ENCODE data around the gene DYNLT4.
"Not testable (repeated sequence)": the region's sequence is repeated elsewhere in the genome, so short reads cannot be mapped to it uniquely, and the experiment has no call there.

Gene DYNLT4

DNA sequence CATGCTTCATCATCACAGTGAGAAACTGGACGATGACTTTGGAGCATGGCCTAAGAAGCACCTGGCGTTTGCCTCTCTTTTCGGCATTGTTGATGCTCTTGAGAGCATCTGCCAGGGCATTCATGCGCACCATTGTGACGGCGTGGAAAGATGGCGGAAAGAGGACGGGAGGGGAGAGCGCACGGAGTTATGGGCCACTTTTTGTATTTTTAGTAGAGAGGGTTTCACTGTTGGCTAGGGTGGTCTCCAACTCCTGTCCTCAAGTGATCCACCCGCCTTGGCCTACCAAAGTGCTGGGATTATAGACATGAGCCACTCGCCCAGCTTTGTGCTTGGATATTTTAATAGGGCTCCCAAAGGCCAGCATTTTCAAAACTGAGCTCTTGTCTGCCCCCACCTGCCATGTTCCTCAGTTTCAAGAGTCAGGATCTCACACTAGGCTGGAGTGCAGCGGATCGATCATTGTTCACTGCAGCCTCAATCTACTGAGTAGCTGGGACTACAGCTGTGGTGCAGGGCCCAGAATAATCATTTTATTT, 26.5 kb downstream of the DYNLT4 start:
- H3K27me3 Mint-ChIP-seq, result no peaks in the 10 kb centered on the region
- H3K4me1 Mint-ChIP-seq (ENCODE audit: low read depth), result peaks cover 57% of the 10 kb centered on the region
- peak overlapping the region; percentile 5 for H3K4me3 Mint-ChIP-seq
- no peaks in the 10 kb centered on the region for H3K9me3 Mint-ChIP-seq
- H3K36me3 Mint-ChIP-seq (ENCODE audit: low read depth), result peaks cover 76% of the 10 kb centered on the region
- DNase-seq, result peak; percentile 46
- H3K27ac Mint-ChIP-seq, result peak overlapping the region; percentile 94

DNA sequence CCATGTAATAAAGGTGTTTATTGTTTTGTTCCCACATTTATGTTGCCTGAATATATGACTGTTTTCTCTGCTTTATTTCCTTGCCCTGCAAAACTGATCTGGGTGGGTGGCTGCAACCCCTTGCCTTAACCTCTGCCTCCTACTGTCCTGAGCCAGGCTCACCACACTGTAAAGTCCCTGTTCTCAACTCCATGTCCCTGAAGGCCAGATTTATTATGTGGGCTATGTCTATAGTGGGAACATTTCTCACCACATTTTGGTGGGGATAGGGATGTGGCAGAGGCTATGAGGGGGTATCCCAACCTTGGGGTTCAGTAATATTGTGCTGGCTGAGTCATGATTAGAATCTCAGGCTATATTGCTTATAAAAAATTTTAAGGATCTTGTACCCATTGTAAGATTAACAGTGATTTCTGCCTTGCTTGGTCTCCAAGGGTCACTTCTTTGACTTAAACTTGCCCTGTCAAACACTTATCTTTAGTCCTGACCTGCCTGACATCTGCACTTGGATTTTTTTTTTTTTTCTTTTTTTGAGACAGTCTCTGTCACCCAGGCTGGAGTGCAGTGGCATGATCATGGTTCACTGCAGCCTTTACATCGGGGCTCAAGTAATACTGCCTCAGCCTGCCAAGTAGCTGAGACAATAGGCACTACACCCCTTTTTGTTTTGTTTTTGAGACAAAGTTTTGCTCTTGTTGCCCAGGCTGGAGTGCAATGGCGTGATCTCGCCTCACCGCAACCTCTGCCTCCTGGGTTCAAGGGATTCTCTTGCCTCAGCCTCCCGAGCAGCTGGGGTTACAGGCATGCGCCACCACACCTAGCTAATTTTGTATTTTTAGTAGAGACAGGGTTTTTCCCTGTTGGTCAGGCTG, 28.2 kb downstream of the DYNLT4 start:
- H3K27ac Mint-ChIP-seq, result peak overlapping the region; percentile 94
- H3K4me1 Mint-ChIP-seq (ENCODE audit: low read depth), result peaks cover 51% of the 10 kb centered on the region
- peak overlapping the region; percentile 90 for H3K4me3 Mint-ChIP-seq
- peaks cover 85% of the 10 kb centered on the region for H3K36me3 Mint-ChIP-seq (ENCODE audit: low read depth)
- H3K27me3 Mint-ChIP-seq, result no peaks in the 10 kb centered on the region
- no peak for DNase-seq
- H3K9me3 Mint-ChIP-seq, result no peaks in the 10 kb centered on the region

DNA sequence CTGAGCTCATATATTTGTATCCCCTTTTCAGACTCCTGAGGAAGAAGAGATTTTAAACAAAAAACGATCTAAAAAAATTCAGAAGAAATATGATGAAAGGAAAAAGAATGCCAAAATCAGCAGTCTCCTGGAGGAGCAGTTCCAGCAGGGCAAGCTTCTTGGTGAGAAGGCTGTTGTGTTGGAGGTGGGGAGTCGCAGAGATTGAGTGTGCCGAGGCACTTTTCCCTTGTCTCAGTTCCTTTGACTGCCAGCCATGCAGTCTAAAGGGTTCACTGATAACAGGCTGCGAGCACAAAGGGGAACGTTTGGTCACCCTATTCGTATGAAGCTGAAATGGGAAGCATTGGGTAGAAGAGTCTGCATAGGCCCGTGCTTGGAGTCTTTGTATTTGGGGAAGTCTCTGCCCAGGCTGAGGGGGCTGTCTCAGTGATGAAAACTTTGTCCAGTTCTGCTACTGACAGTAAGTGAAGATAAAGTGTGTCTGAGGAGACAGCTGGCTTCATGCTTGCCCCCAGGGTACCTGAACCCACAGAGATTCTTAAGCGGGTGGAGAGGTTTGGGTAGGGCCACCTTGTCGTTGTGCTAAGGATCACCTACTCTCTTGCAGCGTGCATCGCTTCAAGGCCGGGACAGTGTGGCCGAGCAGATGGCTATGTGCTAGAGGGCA, 29.0 kb downstream of the DYNLT4 start:
- Mint-ChIP-seq H3K4me3 (peak overlapping the region; percentile 90), H3K9me3 (no peaks in the 10 kb centered on the region), H3K4me1 (ENCODE audit: low read depth) (peaks cover 45% of the 10 kb centered on the region), H3K27me3 (no peaks in the 10 kb centered on the region), H3K36me3 (ENCODE audit: low read depth) (peaks cover 79% of the 10 kb centered on the region), H3K27ac (peak overlapping the region; percentile 94)
- DNase-seq, result peak; percentile 40

DNA sequence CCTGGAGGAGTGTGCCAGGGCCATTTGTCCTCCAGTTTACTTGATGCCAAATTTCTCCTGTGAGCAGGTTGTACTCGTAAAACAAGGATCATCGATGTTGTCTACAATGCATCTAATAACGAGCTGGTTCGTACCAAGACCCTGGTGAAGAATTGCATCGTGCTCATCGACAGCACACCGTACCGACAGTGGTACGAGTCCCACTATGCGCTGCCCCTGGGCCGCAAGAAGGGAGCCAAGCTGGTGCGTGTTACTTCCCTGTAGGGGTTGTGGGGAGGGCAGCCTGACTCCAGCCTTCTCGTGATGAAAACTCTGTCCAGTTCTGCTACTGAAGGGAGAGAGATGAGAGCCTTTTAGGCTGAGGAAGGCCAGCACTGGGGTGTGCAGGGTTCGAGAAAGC, 29.6 kb downstream of the DYNLT4 start:
- Mint-ChIP-seq H3K4me1 (ENCODE audit: low read depth) (peaks cover 42% of the 10 kb centered on the region), H3K27me3 (no peaks in the 10 kb centered on the region), H3K4me3 (peak overlapping the region; percentile 90), H3K9me3 (no peaks in the 10 kb centered on the region), H3K36me3 (ENCODE audit: low read depth) (peaks cover 76% of the 10 kb centered on the region), H3K27ac (peak overlapping the region; percentile 94)
- peak; percentile 32 for DNase-seq

DNA sequence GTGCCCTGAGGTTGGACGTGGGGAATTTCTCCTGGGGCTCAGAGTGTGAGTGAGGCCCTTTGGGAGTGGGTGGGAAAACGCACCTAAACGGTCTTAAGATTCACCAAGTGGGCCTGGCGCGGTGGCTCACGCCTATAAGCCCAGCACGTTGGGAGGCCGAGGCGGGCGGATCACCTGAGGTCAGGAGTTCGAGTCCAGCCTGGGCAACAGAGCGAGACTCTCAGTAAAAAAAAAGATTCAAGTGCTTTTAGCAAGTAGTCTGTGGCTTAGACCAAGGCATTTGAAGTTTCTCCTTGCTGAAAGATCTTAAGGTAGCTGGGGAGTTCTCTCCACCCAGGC, 30.5 kb downstream of the DYNLT4 start:
- DNase-seq, result no peak
- peak overlapping the region; percentile 90 for H3K4me3 Mint-ChIP-seq
- no peaks in the 10 kb centered on the region for H3K27me3 Mint-ChIP-seq
- H3K27ac Mint-ChIP-seq, result peak overlapping the region; percentile 94
- peaks cover 69% of the 10 kb centered on the region for H3K36me3 Mint-ChIP-seq (ENCODE audit: low read depth)
- H3K4me1 Mint-ChIP-seq (ENCODE audit: low read depth), result peaks cover 41% of the 10 kb centered on the region
- H3K9me3 Mint-ChIP-seq, result no peaks in the 10 kb centered on the region

DNA sequence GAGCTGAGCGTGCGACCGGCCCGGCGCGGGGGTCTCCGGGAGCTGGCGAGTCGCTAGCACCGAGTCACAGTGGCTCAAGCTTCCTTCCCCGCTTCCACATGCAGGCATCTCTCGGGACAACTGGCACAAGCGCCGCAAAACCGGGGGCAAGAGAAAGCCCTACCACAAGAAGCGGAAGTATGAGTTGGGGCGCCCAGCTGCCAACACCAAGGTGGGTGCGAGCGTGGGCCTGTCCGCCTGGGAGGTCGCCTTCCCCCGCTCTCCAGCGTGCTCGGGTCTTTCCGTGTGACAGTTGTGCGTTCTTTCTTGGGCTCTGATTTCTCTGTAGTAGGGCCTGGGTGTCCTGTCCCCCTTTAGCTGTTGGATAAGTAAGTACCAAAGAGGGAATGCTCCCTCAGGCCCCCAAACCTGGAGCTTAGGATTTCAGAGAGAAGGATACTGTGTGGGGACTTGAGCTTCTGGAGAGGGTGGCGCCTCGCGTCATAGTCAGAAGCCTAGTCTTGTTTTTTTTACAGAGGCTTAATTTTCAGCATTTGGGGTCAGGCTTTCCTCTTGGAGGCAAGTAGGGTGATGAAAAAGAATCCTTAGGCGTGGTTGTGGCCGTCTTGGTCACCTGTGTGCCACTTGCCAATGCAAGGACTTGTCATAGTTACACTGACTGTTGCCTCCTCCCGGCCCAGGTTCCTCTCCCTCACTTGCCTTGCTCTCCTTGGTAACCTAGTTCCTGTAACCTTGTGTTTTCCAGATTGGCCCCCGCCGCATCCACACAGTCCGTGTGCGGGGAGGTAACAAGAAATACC, 31.0 kb downstream of the DYNLT4 start:
- Mint-ChIP-seq H3K36me3 (ENCODE audit: low read depth) (peaks cover 64% of the 10 kb centered on the region), H3K27me3 (no peaks in the 10 kb centered on the region), H3K4me3 (peak overlapping the region; percentile 90)

DNA sequence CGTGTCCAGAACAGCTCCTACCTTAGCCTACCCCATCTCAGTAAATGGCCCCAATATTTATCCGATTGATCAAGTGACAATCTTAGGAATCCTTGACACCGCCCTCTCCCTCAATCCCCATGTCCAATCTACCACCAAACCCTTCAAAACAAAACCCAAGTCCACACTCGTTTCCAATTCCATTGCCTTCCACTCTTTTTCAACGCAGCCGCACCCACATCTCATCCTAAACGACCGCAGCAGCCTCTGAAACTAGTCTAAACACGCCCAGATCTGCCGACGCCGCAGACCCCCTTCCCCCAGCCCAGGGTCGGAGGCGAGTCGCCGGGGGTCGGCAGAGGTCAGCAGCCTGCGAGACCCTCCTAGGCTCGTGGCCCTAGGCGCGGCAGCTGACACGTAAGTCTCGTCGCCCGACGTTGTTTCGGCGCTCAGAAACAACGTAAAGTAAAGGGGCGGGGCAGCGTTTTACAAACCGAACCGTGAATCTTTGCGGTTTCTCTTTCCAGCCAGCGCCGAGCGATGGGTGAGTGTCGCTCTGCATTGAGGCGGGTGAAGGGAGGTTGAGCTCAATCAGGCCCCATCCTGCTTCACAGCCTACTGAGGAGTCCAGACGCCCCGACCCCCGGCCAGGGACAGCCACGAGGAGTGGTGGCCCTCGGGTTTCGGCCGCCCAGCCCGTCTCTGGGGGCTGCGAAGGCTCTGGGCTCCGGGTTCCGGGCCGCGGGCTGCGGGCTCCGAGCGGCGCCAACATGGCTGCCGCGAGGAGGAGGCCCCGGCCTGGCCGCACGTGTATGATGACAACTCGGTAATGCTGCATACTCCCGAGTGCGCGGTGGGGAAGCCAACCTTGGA, 31.8 kb downstream of the DYNLT4 start, which contains the start of gene RPS8:
Gene RPS8, plus strand, starts transcription at position 463 of the 852 bp plus-strand sequence. Its CDS starts 57 bp downstream, at position 520.
- peak within 1 kb of the TSS; percentile 94 for H3K27ac Mint-ChIP-seq
- H3K36me3 Mint-ChIP-seq (ENCODE audit: low read depth), result peaks cover 55% of the 10 kb centered on the region
- no peaks in the 10 kb centered on the region for H3K27me3 Mint-ChIP-seq
- DNase-seq, result peak; percentile 93
- no peaks in the 10 kb centered on the region for H3K9me3 Mint-ChIP-seq
- peaks cover 34% of the 10 kb centered on the region for H3K4me1 Mint-ChIP-seq (ENCODE audit: low read depth)
- H3K4me3 Mint-ChIP-seq, result peak within 1 kb of the TSS; percentile 90

More for the DNA sequence above, 31.0 kb downstream of the DYNLT4 start:
- peaks cover 37% of the 10 kb centered on the region for H3K4me1 Mint-ChIP-seq (ENCODE audit: low read depth)
- no peaks in the 10 kb centered on the region for H3K9me3 Mint-ChIP-seq
- DNase-seq, result peak; percentile 63
- peak overlapping the region; percentile 94 for H3K27ac Mint-ChIP-seq

DNA sequence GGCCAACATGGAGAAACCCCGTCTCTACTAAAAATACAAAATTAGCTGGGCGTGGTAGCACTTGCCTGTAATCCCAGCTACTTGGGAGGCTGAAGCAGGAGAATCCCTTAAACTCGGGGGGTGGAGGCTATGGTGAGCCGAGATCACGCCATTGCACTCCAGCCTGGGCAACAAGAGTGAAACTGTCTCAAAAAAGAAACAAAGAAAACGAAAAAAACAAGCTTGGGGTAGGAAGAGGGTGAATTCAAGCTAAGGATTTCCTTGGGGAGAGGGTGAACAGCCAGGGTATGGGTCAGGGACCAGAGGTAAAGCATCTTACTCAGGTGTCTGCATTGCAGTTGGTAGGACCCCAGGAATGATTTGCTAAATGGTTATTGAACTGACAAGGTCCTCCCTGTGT, 40.7 kb downstream of the DYNLT4 start:
- H3K9me3 Mint-ChIP-seq; H3K4me1 Mint-ChIP-seq (ENCODE audit: low read depth); H3K27ac Mint-ChIP-seq; DNase-seq; H3K27me3 Mint-ChIP-seq; H3K4me3 Mint-ChIP-seq: not testable (repeated sequence)
- peaks cover 68% of the 10 kb centered on the region for H3K36me3 Mint-ChIP-seq (ENCODE audit: low read depth)

DNA sequence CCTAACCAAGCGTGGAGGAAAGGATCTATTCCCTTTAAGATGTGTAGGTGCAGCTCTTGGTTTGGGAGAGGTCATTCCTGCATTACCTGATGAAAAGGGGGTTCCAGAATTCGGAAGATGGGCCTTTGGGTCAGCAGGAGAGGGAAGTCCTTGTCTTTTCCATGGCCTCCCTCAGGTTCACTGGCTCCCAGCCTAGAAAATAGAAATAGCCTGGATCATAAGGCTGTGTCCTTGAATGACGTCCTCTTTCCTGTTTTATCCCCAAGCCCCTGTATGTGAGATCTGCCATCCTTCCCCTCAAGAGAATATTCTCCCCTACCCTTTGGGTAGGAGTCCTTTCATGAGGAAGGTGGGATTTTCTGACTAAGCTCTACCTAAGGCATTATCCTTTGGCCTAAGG, 46.3 kb downstream of the DYNLT4 start:
- DNase-seq, result no peak
- H3K27me3 Mint-ChIP-seq, result no peaks in the 10 kb centered on the region
- no peak overlapping the region for H3K4me3 Mint-ChIP-seq
- peaks cover 3% of the 10 kb centered on the region for H3K4me1 Mint-ChIP-seq (ENCODE audit: low read depth)
- no peak overlapping the region for H3K27ac Mint-ChIP-seq
- H3K9me3 Mint-ChIP-seq, result no peaks in the 10 kb centered on the region
- H3K36me3 Mint-ChIP-seq (ENCODE audit: low read depth), result peaks cover 86% of the 10 kb centered on the region

DNA sequence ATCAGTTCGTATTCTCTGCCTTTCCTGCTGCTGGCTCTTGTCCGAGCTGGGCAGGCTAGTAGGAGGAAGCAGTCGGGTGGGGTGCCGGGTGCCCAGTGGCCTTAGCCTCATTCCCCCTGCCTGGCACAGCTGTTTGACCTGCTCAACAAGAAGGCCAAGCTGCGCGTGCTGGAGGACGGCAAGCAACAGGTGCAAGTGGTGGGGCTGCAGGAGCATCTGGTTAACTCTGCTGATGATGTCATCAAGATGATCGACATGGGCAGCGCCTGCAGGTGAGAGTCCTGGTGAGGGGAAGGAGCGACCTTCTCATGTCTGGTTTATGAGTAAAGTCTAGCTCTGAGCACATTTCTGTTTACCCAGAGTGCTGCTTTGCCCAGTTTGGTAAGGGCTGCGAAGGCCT, 48.1 kb downstream of the DYNLT4 start:
- no peak for DNase-seq
- H3K4me3 Mint-ChIP-seq, result no peak overlapping the region
- peaks cover 3% of the 10 kb centered on the region for H3K4me1 Mint-ChIP-seq (ENCODE audit: low read depth)
- no peaks in the 10 kb centered on the region for H3K9me3 Mint-ChIP-seq
- H3K27ac Mint-ChIP-seq, result no peak overlapping the region
- no peaks in the 10 kb centered on the region for H3K27me3 Mint-ChIP-seq
- peaks cover 91% of the 10 kb centered on the region for H3K36me3 Mint-ChIP-seq (ENCODE audit: low read depth)

DNA sequence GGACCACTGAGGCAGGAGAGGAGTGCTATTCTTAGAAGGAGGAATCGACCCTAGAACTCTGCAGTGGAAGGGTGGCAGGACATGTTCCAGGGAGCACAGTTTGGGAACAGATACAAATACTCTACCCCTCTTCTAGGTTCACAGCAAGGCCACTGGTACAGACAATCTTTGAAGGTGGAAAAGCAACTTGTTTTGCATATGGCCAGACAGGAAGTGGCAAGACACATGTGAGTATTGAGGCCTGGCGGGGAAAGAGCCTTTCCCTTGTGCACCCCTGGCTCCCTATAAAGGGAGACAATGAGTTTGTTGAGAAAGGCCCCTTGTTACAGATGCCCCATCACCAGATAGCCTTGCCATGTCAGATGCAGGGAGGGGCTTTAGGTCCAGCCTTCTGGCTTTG, 49.7 kb downstream of the DYNLT4 start:
- Mint-ChIP-seq H3K27me3 (no peaks in the 10 kb centered on the region), H3K4me3 (no peak overlapping the region), H3K4me1 (ENCODE audit: low read depth) (peaks cover 8% of the 10 kb centered on the region), H3K27ac (no peak overlapping the region), H3K36me3 (ENCODE audit: low read depth) (peaks cover 90% of the 10 kb centered on the region), H3K9me3 (no peaks in the 10 kb centered on the region)
- no peak for DNase-seq

All from activated T-cell treated with anti-CD3 and anti-CD28 coated beads, Interleukin-2, amount 50 U/mL, for 24 hours (primary cell).